OCI-LY3 (cell line): ENCODE results near the gene ETV7.

ENCODE experiments used
- EZH2phosphoT487 ChIP-seq: fragments of 200-600 bp; shearing (Covaris generic); IDR thresholded peaks from 2 replicates; pipeline ENCODE4 v1.6.1; 2018; ENCODE audit warnings: antibody characterized with exemption, mixed run types, low read depth
- TF ChIP-seq, protein P1 (sequence below): fragments of 200-600, 300-600 bp; sonication (generic); IDR thresholded peaks from 2 replicates; pipeline ENCODE4 v1.5.1; 2014; ENCODE audit warnings: antibody characterized with exemption, low read length, low read depth

GRCh38 chr6:36368421-36368820, 19.0 kb downstream of the ETV7 start:
- TF ChIP-seq, protein P1, sequence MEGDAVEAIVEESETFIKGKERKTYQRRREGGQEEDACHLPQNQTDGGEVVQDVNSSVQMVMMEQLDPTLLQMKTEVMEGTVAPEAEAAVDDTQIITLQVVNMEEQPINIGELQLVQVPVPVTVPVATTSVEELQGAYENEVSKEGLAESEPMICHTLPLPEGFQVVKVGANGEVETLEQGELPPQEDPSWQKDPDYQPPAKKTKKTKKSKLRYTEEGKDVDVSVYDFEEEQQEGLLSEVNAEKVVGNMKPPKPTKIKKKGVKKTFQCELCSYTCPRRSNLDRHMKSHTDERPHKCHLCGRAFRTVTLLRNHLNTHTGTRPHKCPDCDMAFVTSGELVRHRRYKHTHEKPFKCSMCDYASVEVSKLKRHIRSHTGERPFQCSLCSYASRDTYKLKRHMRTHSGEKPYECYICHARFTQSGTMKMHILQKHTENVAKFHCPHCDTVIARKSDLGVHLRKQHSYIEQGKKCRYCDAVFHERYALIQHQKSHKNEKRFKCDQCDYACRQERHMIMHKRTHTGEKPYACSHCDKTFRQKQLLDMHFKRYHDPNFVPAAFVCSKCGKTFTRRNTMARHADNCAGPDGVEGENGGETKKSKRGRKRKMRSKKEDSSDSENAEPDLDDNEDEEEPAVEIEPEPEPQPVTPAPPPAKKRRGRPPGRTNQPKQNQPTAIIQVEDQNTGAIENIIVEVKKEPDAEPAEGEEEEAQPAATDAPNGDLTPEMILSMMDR = no peak
- no peak for TF ChIP-seq EZH2phosphoT487
